ENCODE data around the gene REV3L.
"Not testable (repeated sequence)": the region's sequence is repeated elsewhere in the genome, so short reads cannot be mapped to it uniquely, and the experiment has no call there.

The REV3L gene

GRCh38 chr6:111291336-111292259, 191.4 kb downstream of the REV3L start:
- DNase-seq (ENCODE audit: low read depth) = no peak

- DNase-seq (ENCODE audit: low read depth) = not testable (repeated sequence)
Observed at GRCh38 chr6:111290689-111291335, 192.2 kb downstream of the REV3L start.

- not testable (repeated sequence) for DNase-seq (ENCODE audit: low read depth)
Observed at GRCh38 chr6:111284356-111284755, 198.7 kb downstream of the REV3L start.

- DNase-seq (ENCODE audit: low read depth) = no peak
Observed at GRCh38 chr6:111283707-111284106, 199.3 kb downstream of the REV3L start.

- no peak for DNase-seq (ENCODE audit: low read depth)
Observed at GRCh38 chr6:111282515-111282914, 200.5 kb downstream of the REV3L start.

GRCh38 chr6:111280445-111280955, 202.5 kb downstream of the REV3L start:
- no peak for DNase-seq (ENCODE audit: low read depth)

GRCh38 chr6:111278731-111279130, 204.3 kb downstream of the REV3L start:
- DNase-seq (ENCODE audit: low read depth) = no peak

- no peak for DNase-seq (ENCODE audit: low read depth)
Observed at GRCh38 chr6:111277819-111278218, 205.2 kb downstream of the REV3L start.

GRCh38 chr6:111276736-111277135, 206.3 kb downstream of the REV3L start:
- no peak for DNase-seq (ENCODE audit: low read depth)

- DNase-seq (ENCODE audit: low read depth) = no peak
Observed at GRCh38 chr6:111276335-111276734, 206.7 kb downstream of the REV3L start.

- DNase-seq (ENCODE audit: low read depth) = no peak
Observed at GRCh38 chr6:111274593-111275217, 208.3 kb downstream of the REV3L start.

GRCh38 chr6:111270121-111270520, 212.9 kb downstream of the REV3L start:
- DNase-seq (ENCODE audit: low read depth) = no peak

GRCh38 chr6:111269401-111269970, 213.5 kb downstream of the REV3L start:
- no peak for DNase-seq (ENCODE audit: low read depth)

- DNase-seq (ENCODE audit: low read depth) = no peak
Observed at GRCh38 chr6:111267764-111268333, 215.2 kb downstream of the REV3L start.

- DNase-seq (ENCODE audit: low read depth) = no peak
Observed at GRCh38 chr6:111266276-111266675, 216.7 kb downstream of the REV3L start.

GRCh38 chr6:111265842-111266241, 217.2 kb downstream of the REV3L start:
- no peak for DNase-seq (ENCODE audit: low read depth)

GRCh38 chr6:111263837-111264236, 219.2 kb downstream of the REV3L start:
- peak; percentile 77 for DNase-seq (ENCODE audit: low read depth)

- no peak for DNase-seq (ENCODE audit: low read depth)
Observed at GRCh38 chr6:111260570-111261298, 222.3 kb downstream of the REV3L start.

GRCh38 chr6:111259089-111259831, 223.8 kb downstream of the REV3L start:
- peak; percentile 96 for DNase-seq (ENCODE audit: low read depth)

GRCh38 chr6:111258615-111259088, 224.4 kb downstream of the REV3L start:
- no peak for DNase-seq (ENCODE audit: low read depth)

Data from HS-5 (cell line).